Measurements from ENCODE around the gene TET1. TPM values are rescaled to one million over a fixed set of nuclear protein-coding genes. Genes with fewer than 3 reads are reported as not detected.
A peak's percentile ranks its signal among the peaks of the same experiment; 100 is the strongest.
"Not testable (repeated sequence)": the region's sequence is repeated elsewhere in the genome, so short reads cannot be mapped to it uniquely, and the experiment has no call there.

TET1 gene
- total RNA-seq, 2 donors from 2014 or later, result 1.6 to 3.6 TPM

- H3K4me1 ChIP-seq, result no peaks in the 10 kb centered on the region
- H3K9me3 ChIP-seq, result no peaks in the 10 kb centered on the region
- ATAC-seq (no peak), DNase-seq (no peak)
- no peak for TF ChIP-seq CTCF (IDR thresholded peaks at IDR 0.05)
- no peak for TF ChIP-seq POLR2A (IDR thresholded peaks at IDR 0.05)
- WGBS, 2 donors, result 93% methylated on average over 4 of the region's 4 CpGs
- H3K27me3 ChIP-seq, result no peaks in the 10 kb centered on the region
- no peaks in the 10 kb centered on the region for H3K36me3 ChIP-seq (replicated peaks in 1 of 2; ENCODE audit: insufficient read depth in 1 of 2, low read depth in 2 of 2)
- H3K27ac ChIP-seq, result no peak overlapping the region
- no peak overlapping the region for H3K4me3 ChIP-seq
- intact Hi-C loops (cut with DNase I), result no loop called here
These were observed 73.1 kb downstream of the TET1 start for GRCh38 chr10:68633281-68633680.

GRCh38 chr10:68633816-68634466 is 73.8 kb downstream of the TET1 start:
- no peaks in the 10 kb centered on the region for H3K9me3 ChIP-seq
- 71 to 80% methylated on average over 4 of the region's 4 CpGs for WGBS, 2 donors

GRCh38 chr10:68636335-68636734 is 76.2 kb downstream of the TET1 start:
- H3K9me3 ChIP-seq, result no peaks in the 10 kb centered on the region
- no peak overlapping the region for H3K4me3 ChIP-seq
- H3K27ac ChIP-seq, result no peak overlapping the region
- H3K27me3 ChIP-seq, result no peaks in the 10 kb centered on the region
- no peak for DNase-seq
- WGBS, 2 donors, result 92% methylated on average over 3 of the region's 3 CpGs
- H3K36me3 ChIP-seq (replicated peaks in 1 of 2; ENCODE audit: insufficient read depth in 1 of 2, low read depth in 2 of 2), result no peaks in the 10 kb centered on the region
- no peaks in the 10 kb centered on the region for H3K4me1 ChIP-seq
- no peak for ATAC-seq
- intact Hi-C loops (cut with DNase I), result no loop called here
- TF ChIP-seq CTCF (IDR thresholded peaks at IDR 0.05), result no peak
- TF ChIP-seq POLR2A (IDR thresholded peaks at IDR 0.05), result no peak

More at GRCh38 chr10:68633816-68634466, 73.8 kb downstream of the TET1 start:
- intact Hi-C loops (cut with DNase I), result no loop called here
- Histone ChIP-seq H3K36me3 (replicated peaks in 1 of 2; ENCODE audit: insufficient read depth in 1 of 2, low read depth in 2 of 2) (no peaks in the 10 kb centered on the region), H3K27me3 (no peaks in the 10 kb centered on the region), H3K4me1 (no peaks in the 10 kb centered on the region), H3K4me3 (no peak overlapping the region), H3K27ac (no peak overlapping the region)
- TF ChIP-seq CTCF (IDR thresholded peaks at IDR 0.05), result no peak
- no peak for TF ChIP-seq POLR2A (IDR thresholded peaks at IDR 0.05)
- DNase-seq, result no peak
- ATAC-seq, result no peak

- H3K4me3 ChIP-seq; DNase-seq; H3K36me3 ChIP-seq (replicated peaks in 1 of 2; ENCODE audit: insufficient read depth in 1 of 2, low read depth in 2 of 2); H3K4me1 ChIP-seq; ATAC-seq; intact Hi-C loops (cut with DNase I); H3K9me3 ChIP-seq; H3K27me3 ChIP-seq; H3K27ac ChIP-seq: not testable (repeated sequence)
- WGBS, 2 donors, result 91 to 92% methylated on average over 5 of the region's 5 CpGs
These were observed 83.4 kb downstream of the TET1 start for GRCh38 chr10:68643550-68643949.

GRCh38 chr10:68647672-68648341 is 87.7 kb downstream of the TET1 start:
- peak overlapping the region in 2 of 4 donors; percentile 18 to 44 for H3K27ac ChIP-seq
- no peak for TF ChIP-seq CTCF (IDR thresholded peaks at IDR 0.05)
- TF ChIP-seq POLR2A (IDR thresholded peaks at IDR 0.05), result no peak
- H3K9me3 ChIP-seq, result no peaks in the 10 kb centered on the region
- WGBS, 2 donors, result 94 to 96% methylated on average over 2 of the region's 2 CpGs
- DNase-seq (no peak), ATAC-seq (peak; percentile 50)
- no peak overlapping the region for H3K4me3 ChIP-seq
- H3K36me3 ChIP-seq (replicated peaks in 1 of 2; ENCODE audit: insufficient read depth in 1 of 2, low read depth in 2 of 2), result no peaks in the 10 kb centered on the region
- no peaks in the 10 kb centered on the region for H3K27me3 ChIP-seq
- intact Hi-C loops (cut with DNase I), result no loop called here
- H3K4me1 ChIP-seq, result no peaks in the 10 kb centered on the region
